ENCODE data around the gene BRAP. TPM values are rescaled to one million over a fixed set of nuclear protein-coding genes. Genes with fewer than 3 reads are reported as not detected.
"Not testable (repeated sequence)": the region's sequence is repeated elsewhere in the genome, so short reads cannot be mapped to it uniquely, and the experiment has no call there.

BRAP gene
- polyA plus RNA-seq, 4 donors = 7.8 to 16.1 (median 8.7) TPM

DNA sequence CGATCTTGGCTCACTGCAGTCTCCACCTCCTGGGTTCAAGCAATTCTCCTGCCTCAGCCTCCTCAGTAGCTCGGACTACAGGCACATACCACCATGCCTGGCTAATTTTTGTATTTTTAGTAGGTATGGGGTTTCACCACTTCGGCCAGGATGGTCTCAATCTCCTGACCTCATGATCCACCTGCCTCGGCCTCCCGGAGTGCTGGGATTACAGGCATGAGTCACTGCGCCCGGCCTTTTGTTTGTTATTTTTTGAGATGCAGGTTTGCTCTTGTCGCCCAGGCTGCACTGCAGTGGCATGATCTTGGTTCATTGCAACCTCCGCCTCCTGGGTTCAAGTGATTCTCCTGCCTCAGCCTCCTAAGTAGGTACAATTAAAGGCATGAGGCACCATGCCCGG is 33.6 kb upstream of the BRAP start:
- FAIRE-seq; H3K4me3 ChIP-seq (ENCODE audit: low read depth in 1 of 3, low read length in 3 of 3); H3K9me3 ChIP-seq (ENCODE audit: control insufficient read depth in 2 of 2, insufficient read depth in 1 of 2, low read depth in 1 of 2, low read length in 1 of 2); H3K27ac ChIP-seq (ENCODE audit: low read depth in 1 of 3, low read length in 2 of 3); DNase-seq; H3K4me1 ChIP-seq (ENCODE audit: control insufficient read depth in 3 of 3, insufficient read depth in 2 of 3, low read depth in 1 of 3, low read length in 2 of 3); H3K27me3 ChIP-seq (ENCODE audit: control insufficient read depth in 3 of 3, insufficient read depth in 3 of 3, low read length in 3 of 3): not testable (repeated sequence)
- peaks cover 0 to 53% (median 2%) of the 10 kb centered on the region in 3 donors for H3K36me3 ChIP-seq (ENCODE audit: control insufficient read depth in 3 of 3, insufficient read depth in 2 of 3, low read depth in 1 of 3, low read length in 3 of 3)
- 92 to 97% (median 97%) methylated on average over 10 of the region's 10 CpGs for WGBS, 3 donors

DNA sequence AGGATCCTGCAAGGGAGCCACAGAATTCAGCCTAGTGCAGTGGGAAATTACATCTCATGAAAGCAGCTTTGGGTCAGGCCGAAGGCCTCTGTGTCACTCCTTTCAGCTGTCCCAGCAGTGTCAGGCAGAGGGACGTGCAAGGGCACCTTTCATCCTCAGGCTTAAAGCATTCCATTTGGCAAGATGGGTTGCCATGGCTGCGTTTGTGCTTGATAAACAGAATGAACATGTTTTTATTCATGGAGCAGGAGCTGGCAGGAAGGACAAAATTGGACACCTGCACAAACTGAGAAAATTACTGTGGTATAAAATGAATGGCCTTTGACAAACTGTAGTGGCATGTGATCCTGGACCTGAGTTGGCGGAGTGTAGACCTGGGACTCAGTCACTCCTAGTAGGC is 29.5 kb upstream of the BRAP start:
- no peaks in the 10 kb centered on the region for H3K27me3 ChIP-seq (ENCODE audit: control insufficient read depth in 3 of 3, insufficient read depth in 3 of 3, low read length in 3 of 3)
- H3K36me3 ChIP-seq (ENCODE audit: control insufficient read depth in 3 of 3, insufficient read depth in 2 of 3, low read depth in 1 of 3, low read length in 3 of 3) = peaks cover 7 to 69% (median 9%) of the 10 kb centered on the region in 3 donors
- no peaks in the 10 kb centered on the region for H3K9me3 ChIP-seq (ENCODE audit: control insufficient read depth in 2 of 2, insufficient read depth in 1 of 2, low read depth in 1 of 2, low read length in 1 of 2)
- no peaks in the 10 kb centered on the region for H3K4me1 ChIP-seq (ENCODE audit: control insufficient read depth in 3 of 3, insufficient read depth in 2 of 3, low read depth in 1 of 3, low read length in 2 of 3)
- H3K4me3 ChIP-seq (ENCODE audit: low read depth in 1 of 3, low read length in 3 of 3) = no peak overlapping the region
- H3K27ac ChIP-seq (ENCODE audit: low read depth in 1 of 3, low read length in 2 of 3) = no peak overlapping the region
- FAIRE-seq (no peak), DNase-seq (peak in 1 of 2 donors; percentile 10)
- WGBS, 3 donors = 52 to 83% (median 64%) methylated on average over 4 of the region's 4 CpGs

DNA sequence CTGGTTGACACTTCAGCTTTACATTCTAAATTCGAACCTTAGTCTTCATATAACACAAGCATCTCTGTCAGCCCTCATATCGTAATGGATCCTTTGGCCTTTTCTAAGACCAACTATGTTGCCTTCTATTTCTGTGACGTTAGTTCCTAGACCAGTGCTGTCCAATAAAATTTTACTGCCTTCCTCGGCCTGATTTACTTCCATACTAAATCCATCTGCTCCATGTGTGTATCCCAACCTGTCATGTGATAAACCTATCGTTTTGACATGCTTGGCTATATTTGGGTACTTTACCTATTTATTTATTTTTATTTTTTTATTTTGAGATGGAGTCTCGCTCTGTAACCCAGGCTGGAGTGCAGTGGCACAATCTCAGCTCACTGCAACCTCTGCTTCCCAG is 20.4 kb upstream of the BRAP start:
- WGBS, 3 donors = 88 to 89% (median 89%) methylated on average over 6 of the region's 6 CpGs

DNA sequence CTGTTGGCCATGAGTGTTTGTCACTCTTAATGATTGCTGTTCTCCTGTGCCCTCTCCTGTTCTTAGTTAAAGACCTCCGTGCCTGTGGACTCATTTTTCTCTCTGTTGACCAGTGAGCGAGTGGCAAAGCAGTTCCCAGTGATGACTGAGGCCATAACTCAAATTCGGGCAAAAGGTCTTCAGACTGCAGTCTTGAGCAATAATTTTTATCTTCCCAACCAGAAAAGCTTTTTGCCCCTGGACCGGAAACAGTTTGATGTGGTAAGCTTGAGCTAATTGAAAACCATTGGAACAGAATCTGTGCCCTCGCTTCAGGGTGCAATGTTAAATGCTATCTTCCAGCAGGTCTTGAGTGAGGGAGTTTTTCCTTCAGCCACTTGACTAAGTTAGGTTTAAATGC is 19.9 kb upstream of the BRAP start:
- Histone ChIP-seq H3K27me3 (ENCODE audit: control insufficient read depth in 3 of 3, insufficient read depth in 3 of 3, low read length in 3 of 3) (no peaks in the 10 kb centered on the region), H3K27ac (ENCODE audit: low read depth in 1 of 3, low read length in 2 of 3) (no peak overlapping the region), H3K4me3 (ENCODE audit: low read depth in 1 of 3, low read length in 3 of 3) (no peak overlapping the region), H3K36me3 (ENCODE audit: control insufficient read depth in 3 of 3, insufficient read depth in 2 of 3, low read depth in 1 of 3, low read length in 3 of 3) (peaks cover 15 to 51% (median 23%) of the 10 kb centered on the region in 3 donors), H3K9me3 (ENCODE audit: control insufficient read depth in 2 of 2, insufficient read depth in 1 of 2, low read depth in 1 of 2, low read length in 1 of 2) (no peaks in the 10 kb centered on the region), H3K4me1 (ENCODE audit: control insufficient read depth in 3 of 3, insufficient read depth in 2 of 3, low read depth in 1 of 3, low read length in 2 of 3) (no peaks in the 10 kb centered on the region)
- no peak for FAIRE-seq
- 87 to 90% (median 88%) methylated on average over 5 of the region's 5 CpGs for WGBS, 3 donors
- DNase-seq = no peak

More for the DNA sequence above, 20.4 kb upstream of the BRAP start:
- Histone ChIP-seq H3K36me3 (ENCODE audit: control insufficient read depth in 3 of 3, insufficient read depth in 2 of 3, low read depth in 1 of 3, low read length in 3 of 3) (peaks cover 17 to 50% (median 22%) of the 10 kb centered on the region in 3 donors), H3K4me1 (ENCODE audit: control insufficient read depth in 3 of 3, insufficient read depth in 2 of 3, low read depth in 1 of 3, low read length in 2 of 3) (no peaks in the 10 kb centered on the region), H3K4me3 (ENCODE audit: low read depth in 1 of 3, low read length in 3 of 3) (no peak overlapping the region), H3K9me3 (ENCODE audit: control insufficient read depth in 2 of 2, insufficient read depth in 1 of 2, low read depth in 1 of 2, low read length in 1 of 2) (no peaks in the 10 kb centered on the region), H3K27me3 (ENCODE audit: control insufficient read depth in 3 of 3, insufficient read depth in 3 of 3, low read length in 3 of 3) (no peaks in the 10 kb centered on the region), H3K27ac (ENCODE audit: low read depth in 1 of 3, low read length in 2 of 3) (no peak overlapping the region)
- DNase-seq (no peak), FAIRE-seq (no peak)

DNA sequence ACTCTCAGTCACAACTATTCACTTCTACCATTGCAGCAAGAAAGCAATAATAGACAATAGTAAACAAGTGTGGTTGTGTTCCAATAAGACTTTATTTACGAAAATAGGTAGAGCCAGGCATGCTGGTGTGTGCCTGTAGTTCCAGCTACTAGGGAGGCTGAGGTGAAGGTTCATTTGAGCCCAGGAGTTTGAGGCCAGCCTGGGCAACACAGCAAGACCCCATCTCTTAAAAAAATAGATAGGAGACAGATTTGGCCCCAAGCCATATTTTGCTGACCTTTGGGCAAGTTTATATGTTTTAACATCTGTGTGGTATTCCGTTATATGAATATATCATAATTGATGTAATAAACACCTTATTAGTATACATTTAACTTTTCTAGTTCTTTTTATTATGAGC is 14.2 kb upstream of the BRAP start:
- Histone ChIP-seq H3K9me3 (ENCODE audit: control insufficient read depth in 2 of 2, insufficient read depth in 1 of 2, low read depth in 1 of 2, low read length in 1 of 2) (no peaks in the 10 kb centered on the region), H3K36me3 (ENCODE audit: control insufficient read depth in 3 of 3, insufficient read depth in 2 of 3, low read depth in 1 of 3, low read length in 3 of 3) (peaks cover 8 to 51% (median 8%) of the 10 kb centered on the region in 3 donors), H3K27me3 (ENCODE audit: control insufficient read depth in 3 of 3, insufficient read depth in 3 of 3, low read length in 3 of 3) (no peaks in the 10 kb centered on the region), H3K4me3 (ENCODE audit: low read depth in 1 of 3, low read length in 3 of 3) (no peak overlapping the region), H3K4me1 (ENCODE audit: control insufficient read depth in 3 of 3, insufficient read depth in 2 of 3, low read depth in 1 of 3, low read length in 2 of 3) (no peaks in the 10 kb centered on the region), H3K27ac (ENCODE audit: low read depth in 1 of 3, low read length in 2 of 3) (no peak overlapping the region)
- FAIRE-seq (no peak), DNase-seq (no peak)
- WGBS, 3 donors = 67 to 84% (median 73%) methylated on average over 2 of the region's 2 CpGs

GRCh38 chr12:111693818-111694217 is 8.1 kb upstream of the BRAP start:
- Histone ChIP-seq H3K9me3 (ENCODE audit: control insufficient read depth in 2 of 2, insufficient read depth in 1 of 2, low read depth in 1 of 2, low read length in 1 of 2) (no peaks in the 10 kb centered on the region), H3K36me3 (ENCODE audit: control insufficient read depth in 3 of 3, insufficient read depth in 2 of 3, low read depth in 1 of 3, low read length in 3 of 3) (peaks cover 3 to 54% (median 14%) of the 10 kb centered on the region in 3 donors), H3K4me3 (ENCODE audit: low read depth in 1 of 3, low read length in 3 of 3) (no peak overlapping the region), H3K27ac (ENCODE audit: low read depth in 1 of 3, low read length in 2 of 3) (no peak overlapping the region), H3K4me1 (ENCODE audit: control insufficient read depth in 3 of 3, insufficient read depth in 2 of 3, low read depth in 1 of 3, low read length in 2 of 3) (no peaks in the 10 kb centered on the region), H3K27me3 (ENCODE audit: control insufficient read depth in 3 of 3, insufficient read depth in 3 of 3, low read length in 3 of 3) (no peaks in the 10 kb centered on the region)
- no peak for FAIRE-seq
- WGBS, 3 donors = 88 to 96% (median 93%) methylated on average over 5 of the region's 5 CpGs
- no peak for DNase-seq

DNA sequence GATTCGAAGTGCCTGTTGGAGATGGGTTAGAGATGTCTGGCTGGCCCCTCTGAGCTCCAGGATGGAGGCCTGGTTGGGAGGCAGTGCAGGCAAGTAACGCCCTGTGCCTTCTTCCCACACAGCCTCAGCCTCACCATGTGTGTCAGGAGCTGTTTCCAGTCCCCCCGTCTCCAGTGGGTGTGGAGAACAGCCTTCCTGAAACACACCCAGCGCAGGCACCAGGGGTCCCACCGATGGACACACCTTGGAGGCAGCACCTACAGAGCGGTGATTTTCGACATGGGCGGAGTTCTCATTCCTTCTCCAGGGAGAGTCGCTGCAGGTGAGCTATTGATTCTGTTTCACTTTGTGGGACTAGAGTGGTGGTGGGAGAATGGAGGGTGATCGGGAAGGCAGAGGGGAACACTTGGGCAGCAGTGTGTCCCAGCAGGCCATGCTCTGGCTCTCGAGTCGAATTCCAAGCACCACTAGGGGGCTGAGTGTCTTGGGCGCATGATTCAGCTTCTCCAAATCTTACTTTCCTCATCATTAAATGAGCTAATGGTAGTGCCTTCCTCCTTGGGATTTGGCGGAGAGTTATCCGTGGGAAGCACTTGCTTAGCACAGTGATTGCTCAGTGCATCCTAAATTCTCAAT is 6.9 kb upstream of the BRAP start:
- no peak for DNase-seq

DNA sequence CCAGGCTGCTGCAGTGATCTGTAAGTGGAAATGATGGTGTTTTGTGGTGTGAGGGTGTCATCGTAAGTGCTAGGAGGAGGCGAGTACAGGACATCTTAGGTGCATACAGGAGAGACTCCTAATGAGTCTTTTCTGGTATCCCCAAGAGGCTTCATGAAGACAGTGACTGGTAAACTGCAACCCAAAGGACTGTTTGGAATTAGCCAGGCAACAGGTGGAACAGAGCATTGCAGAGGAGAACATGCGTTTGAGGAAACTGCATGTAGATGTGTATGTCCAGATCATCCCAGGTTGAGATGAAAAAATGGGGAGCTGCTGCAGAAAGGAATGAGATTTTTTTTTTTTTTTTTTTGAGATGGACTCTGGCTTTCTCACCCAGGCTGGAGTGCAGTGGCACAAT is 5.5 kb upstream of the BRAP start:
- H3K27ac ChIP-seq (ENCODE audit: low read depth in 1 of 3, low read length in 2 of 3) = no peak overlapping the region
- 94 to 97% (median 96%) methylated on average over 3 of the region's 3 CpGs for WGBS, 3 donors
- H3K4me3 ChIP-seq (ENCODE audit: low read depth in 1 of 3, low read length in 3 of 3) = no peak overlapping the region
- FAIRE-seq = no peak
- H3K4me1 ChIP-seq (ENCODE audit: control insufficient read depth in 3 of 3, insufficient read depth in 2 of 3, low read depth in 1 of 3, low read length in 2 of 3) = no peaks in the 10 kb centered on the region
- no peaks in the 10 kb centered on the region for H3K9me3 ChIP-seq (ENCODE audit: control insufficient read depth in 2 of 2, insufficient read depth in 1 of 2, low read depth in 1 of 2, low read length in 1 of 2)
- H3K36me3 ChIP-seq (ENCODE audit: control insufficient read depth in 3 of 3, insufficient read depth in 2 of 3, low read depth in 1 of 3, low read length in 3 of 3) = peaks cover 3 to 39% (median 14%) of the 10 kb centered on the region in 3 donors
- no peak for DNase-seq
- no peaks in the 10 kb centered on the region for H3K27me3 ChIP-seq (ENCODE audit: control insufficient read depth in 3 of 3, insufficient read depth in 3 of 3, low read length in 3 of 3)

More for the DNA sequence above, 6.9 kb upstream of the BRAP start:
- WGBS, 3 donors = 91 to 94% (median 93%) methylated on average over 15 of the region's 15 CpGs
- no peak overlapping the region for H3K27ac ChIP-seq (ENCODE audit: low read depth in 1 of 3, low read length in 2 of 3)
- no peaks in the 10 kb centered on the region for H3K27me3 ChIP-seq (ENCODE audit: control insufficient read depth in 3 of 3, insufficient read depth in 3 of 3, low read length in 3 of 3)
- no peak for FAIRE-seq
- H3K36me3 ChIP-seq (ENCODE audit: control insufficient read depth in 3 of 3, insufficient read depth in 2 of 3, low read depth in 1 of 3, low read length in 3 of 3) = peaks cover 3 to 47% (median 14%) of the 10 kb centered on the region in 3 donors
- no peaks in the 10 kb centered on the region for H3K4me1 ChIP-seq (ENCODE audit: control insufficient read depth in 3 of 3, insufficient read depth in 2 of 3, low read depth in 1 of 3, low read length in 2 of 3)
- H3K9me3 ChIP-seq (ENCODE audit: control insufficient read depth in 2 of 2, insufficient read depth in 1 of 2, low read depth in 1 of 2, low read length in 1 of 2) = no peaks in the 10 kb centered on the region
- H3K4me3 ChIP-seq (ENCODE audit: low read depth in 1 of 3, low read length in 3 of 3) = no peak overlapping the region

- H3K36me3 ChIP-seq (ENCODE audit: control insufficient read depth in 3 of 3, insufficient read depth in 2 of 3, low read depth in 1 of 3, low read length in 3 of 3) = peaks cover 2 to 9% (median 3%) of the 10 kb centered on the region in 3 donors
- no peak for FAIRE-seq
- H3K27ac ChIP-seq (ENCODE audit: low read depth in 1 of 3, low read length in 2 of 3) = no peak overlapping the region
- H3K4me3 ChIP-seq (ENCODE audit: low read depth in 1 of 3, low read length in 3 of 3) = no peak overlapping the region
- H3K4me1 ChIP-seq (ENCODE audit: control insufficient read depth in 3 of 3, insufficient read depth in 2 of 3, low read depth in 1 of 3, low read length in 2 of 3) = peaks cover 4 to 7% (median 6%) of the 10 kb centered on the region in 3 donors
- no peaks in the 10 kb centered on the region for H3K9me3 ChIP-seq (ENCODE audit: control insufficient read depth in 2 of 2, insufficient read depth in 1 of 2, low read depth in 1 of 2, low read length in 1 of 2)
- no peaks in the 10 kb centered on the region for H3K27me3 ChIP-seq (ENCODE audit: control insufficient read depth in 3 of 3, insufficient read depth in 3 of 3, low read length in 3 of 3)
- no peak for DNase-seq
- 87 to 89% (median 89%) methylated on average over 10 of the region's 10 CpGs for WGBS, 3 donors
These were observed 2.2 kb upstream of the BRAP start for GRCh38 chr12:111687952-111688351.

Data from small intestine (tissue), 7 donors.